GM12873 (cell line): ENCODE data around the gene LBR.

ENCODE experiments used
- CTCF ChIP-seq: IDR thresholded peaks from 2 replicates; pipeline ENCODE4 v1.5.1; 2012; ENCODE audit warnings: low read depth, mild to moderate bottlenecking, moderate library complexity, low read length, control low read depth; ENCODE audit not compliant: insufficient read depth; ENCODE audit errors: missing control alignments

LBR gene

GRCh38 chr1:225460737-225461532, 33.1 kb upstream of the LBR start:
- no peak for TF ChIP-seq CTCF

GRCh38 chr1:225460021-225460736, 32.3 kb upstream of the LBR start:
- no peak for TF ChIP-seq CTCF

DNA sequence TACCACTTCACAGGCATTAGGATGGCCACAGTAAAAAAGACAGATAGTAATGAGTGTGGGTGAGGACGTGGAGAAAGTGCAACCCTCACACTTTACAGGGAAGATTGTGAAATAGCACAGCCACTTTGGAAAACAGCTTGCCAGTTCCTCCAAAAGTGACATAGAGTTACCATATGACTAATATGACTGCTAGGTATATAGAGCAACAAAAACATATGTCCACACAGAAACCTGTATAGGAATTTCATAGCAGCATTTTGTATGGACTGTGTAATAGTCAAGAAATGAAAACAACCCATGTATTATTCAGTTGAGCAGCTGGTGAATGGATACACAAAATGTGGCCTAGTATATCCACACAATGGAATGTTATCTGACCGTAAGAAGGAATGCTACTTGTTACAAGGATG, 30.4 kb upstream of the LBR start:
- TF ChIP-seq CTCF = no peak

- TF ChIP-seq CTCF = no peak
Observed at GRCh38 chr1:225454733-225455132, 26.9 kb upstream of the LBR start.

DNA sequence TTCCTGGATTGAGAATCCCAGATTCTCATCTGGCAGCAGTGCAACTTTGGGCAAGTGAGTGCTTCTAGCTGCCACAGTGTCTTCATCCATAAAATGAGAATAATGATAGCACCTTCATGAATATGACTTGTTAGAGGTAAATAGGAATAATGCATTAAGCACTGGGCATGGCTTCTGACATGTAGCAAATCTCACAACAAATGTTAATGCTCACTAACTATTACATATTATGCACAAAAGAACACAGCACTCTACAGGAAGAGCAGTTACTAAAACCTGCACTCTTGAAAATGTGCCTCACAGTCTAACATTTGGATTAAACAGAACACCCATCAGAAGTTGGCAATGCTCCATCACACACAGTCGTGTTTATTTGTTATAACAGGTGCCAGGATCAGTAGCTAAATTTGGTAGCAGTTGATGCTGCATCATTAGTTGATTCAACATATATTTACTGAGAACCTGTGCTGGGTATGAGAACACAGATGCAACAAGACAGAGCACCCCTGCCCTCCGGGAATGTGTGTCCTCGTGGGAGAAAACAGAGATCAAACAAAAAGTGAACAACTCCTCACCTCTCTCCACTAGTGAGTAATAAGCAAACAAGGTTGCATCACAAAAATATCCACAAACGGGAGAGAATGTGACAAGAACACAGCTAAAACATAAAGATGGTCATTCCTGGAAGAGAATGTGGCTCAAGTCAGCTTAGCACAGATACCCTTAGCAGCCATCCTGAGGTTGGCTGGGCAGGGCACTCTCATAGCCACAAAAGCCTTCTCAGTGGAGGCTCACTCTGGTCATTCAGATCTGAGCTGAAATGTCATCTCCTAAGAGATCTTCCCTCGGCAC, 26.2 kb upstream of the LBR start:
- TF ChIP-seq CTCF = no peak

DNA sequence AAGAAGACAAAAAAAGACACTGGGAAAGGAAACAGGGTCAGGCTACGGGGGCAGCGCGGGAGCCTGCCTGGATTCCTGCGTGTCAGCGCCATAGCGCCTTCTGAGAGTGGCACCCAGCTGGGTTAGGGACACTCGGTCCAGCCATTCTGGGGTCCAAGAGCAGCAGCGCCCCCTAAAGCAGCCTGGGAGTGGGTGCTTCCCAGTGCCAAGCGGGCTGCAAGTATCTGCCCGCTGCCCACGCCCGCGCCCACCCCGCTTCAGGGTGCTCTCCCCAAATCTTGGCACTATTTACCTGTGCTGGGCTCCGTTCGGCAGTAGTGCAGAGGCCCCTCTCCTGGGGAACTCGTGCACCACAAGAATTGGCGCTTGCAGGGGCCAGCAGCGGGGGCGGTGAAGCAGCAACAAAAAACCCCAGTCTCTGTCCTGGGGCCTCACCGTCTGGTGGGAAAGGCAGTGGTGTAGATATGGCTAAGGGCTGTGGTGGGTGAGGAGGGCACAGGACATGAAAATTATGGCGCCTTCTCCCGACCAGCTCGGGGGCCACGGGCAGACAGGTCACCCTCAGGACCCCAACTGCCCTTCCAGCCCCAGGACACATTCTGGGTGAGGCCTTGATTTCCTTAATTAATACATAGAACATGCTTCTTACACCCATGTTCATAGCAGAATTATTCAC, 24.1 kb upstream of the LBR start:
- TF ChIP-seq CTCF = no peak

DNA sequence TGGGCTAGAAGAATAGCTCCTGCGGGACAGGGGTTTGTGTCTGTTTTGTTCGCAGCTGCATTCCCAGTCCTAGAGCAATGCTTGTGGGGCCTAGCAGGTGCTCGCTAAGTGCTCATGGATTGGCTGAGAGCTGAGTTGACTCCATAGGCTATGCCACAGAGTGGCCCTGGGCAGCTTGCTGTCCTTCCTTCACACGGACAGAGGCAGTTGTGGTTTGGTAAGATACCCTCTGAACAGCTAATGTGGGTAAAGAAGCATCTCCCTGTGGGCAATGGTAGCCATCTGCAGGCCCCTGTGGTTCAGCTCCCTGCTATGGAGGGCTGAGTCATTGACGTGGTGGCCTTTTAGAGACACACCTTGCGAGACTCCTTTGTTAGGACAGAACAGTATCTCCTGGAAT, 23.5 kb upstream of the LBR start:
- no peak for TF ChIP-seq CTCF
